HepG2 (cell line): ENCODE measurements around the gene FCER1G. TPM values are rescaled to one million over a fixed set of nuclear protein-coding genes. Genes with fewer than 3 reads are reported as not detected.
A peak's percentile ranks its signal among the peaks of the same experiment; 100 is the strongest.

Experiments
- DNMT3B ChIP-seq: conservative IDR thresholded peaks from 2 replicates; pipeline ENCODE4 v1.6.1; 2016; ENCODE audit warnings: missing biosample characterization, control low read depth
- ERF ChIP-seq: IDR thresholded peaks from 2 replicates; pipeline ENCODE4 v1.6.1; 2018; ENCODE audit warnings: missing biosample characterization, missing genetic modification reagents
- GZF1 ChIP-seq: sonication (generic); formaldehyde crosslinking; IDR thresholded peaks from 2 replicates; pipeline ENCODE4 v1.5.1; 2020; ENCODE audit warnings: mild to moderate bottlenecking, missing genetic modification reagents
- KLF16 ChIP-seq, 2 experiments: sonication (generic) in 1 of 2; formaldehyde crosslinking in 1 of 2; IDR thresholded peaks; 2 replicates each; pipeline versions ENCODE4 v1.6.1 to v1.8.0; 2016 to 2023; ENCODE audit warnings: missing genetic modification reagents in 2 of 2, missing compliant biosample characterization in 1 of 2
- NFE2L2 ChIP-seq: fragments of 150-350 bp; IDR thresholded peaks from 2 replicates; pipeline ENCODE4 v1.6.1; 2014; ENCODE audit warnings: low read length
- RARG ChIP-seq: sonication (generic); formaldehyde crosslinking; IDR thresholded peaks from 2 replicates; pipeline ENCODE4 v1.4.0; 2020; ENCODE audit warnings: low read depth, mild to moderate bottlenecking, missing genetic modification reagents
- SAFB2 ChIP-seq: sonication (generic); formaldehyde crosslinking; IDR thresholded peaks from 2 replicates; pipeline ENCODE4 v1.5.1; 2020; ENCODE audit warnings: missing genetic modification reagents, low read depth, mild to moderate bottlenecking, borderline replicate concordance
- YEATS2 ChIP-seq: sonication (generic); formaldehyde crosslinking; IDR thresholded peaks from 2 replicates; pipeline ENCODE4 v1.4.0; 2020; ENCODE audit warnings: missing genetic modification reagents, borderline replicate concordance
- ZC3H4 ChIP-seq: sonication (generic); formaldehyde crosslinking; IDR thresholded peaks from 2 replicates; pipeline ENCODE4 v1.4.0; 2020; ENCODE audit warnings: missing genetic modification reagents, borderline replicate concordance
- ZNF703 ChIP-seq: sonication (generic); formaldehyde crosslinking; IDR thresholded peaks from 2 replicates; pipeline ENCODE4 v1.5.1; 2020; ENCODE audit warnings: missing genetic modification reagents, mild to moderate bottlenecking, moderate library complexity, borderline replicate concordance
- ZNF891 ChIP-seq: sonication (generic); formaldehyde crosslinking; IDR thresholded peaks from 2 replicates; pipeline ENCODE4 v1.5.0; 2020; ENCODE audit warnings: mild to moderate bottlenecking, missing genetic modification reagents
- polyA plus RNA-seq, 8 experiments: library from polyadenylated mRNA; depleted of rRNA in 3 of 8; stranded (reverse) in 7 of 8; unstranded in 1 of 8; fragments of >200 nt; fragmentation: Illumina TruSeq in 4 of 8; extraction: Trizol in 4 of 8; gene quantifications; 2 replicates each; pipeline versions ENCODE4 v1.2.1 to v1.2.3, GENCODE V29; 2011 to 2016; ENCODE audit warnings: low read depth in 4 of 8, missing spikeins in 1 of 8, mixed read lengths in 1 of 8; ENCODE audit not compliant: insufficient read depth in 1 of 8
- total RNA-seq, 5 experiments: library from RNA; depleted of rRNA; stranded (reverse); fragments of >200 nt; fragmentation: Illumina TruSeq; extraction: Trizol; gene quantifications; 2 replicates each; pipeline ENCODE4 v1.2.3, GENCODE V29; 2016; ENCODE audit warnings: low read depth in 1 of 5
- TF ChIP-seq, protein P1 (sequence below): sonication (generic); formaldehyde crosslinking; IDR thresholded peaks from 2 replicates; pipeline ENCODE4 v1.5.0; 2020; ENCODE audit warnings: missing genetic modification reagents
- TF ChIP-seq, protein P2 (sequence below): sonication (generic); formaldehyde crosslinking; IDR thresholded peaks from 2 replicates; pipeline ENCODE4 v1.4.0; 2020; ENCODE audit warnings: low read depth, missing genetic modification reagents
- TF ChIP-seq, protein P3 (sequence below): sonication (generic); formaldehyde crosslinking; IDR thresholded peaks from 2 replicates; pipeline ENCODE4 v1.5.0; 2020; ENCODE audit warnings: missing genetic modification reagents
- TF ChIP-seq, protein P4 (sequence below): IDR thresholded peaks from 2 replicates; pipeline ENCODE4 v1.6.1; 2018; ENCODE audit warnings: missing genetic modification reagents
- TF ChIP-seq, protein P5 (sequence below): sonication (generic); formaldehyde crosslinking; conservative IDR thresholded peaks from 2 replicates; pipeline ENCODE4 v1.4.0; 2020; ENCODE audit warnings: mild to moderate bottlenecking, missing genetic modification reagents, moderate library complexity
- TF ChIP-seq, protein P6 (sequence below): sonication (generic); formaldehyde crosslinking; IDR thresholded peaks from 2 replicates; pipeline ENCODE4 v1.5.0; 2020; ENCODE audit warnings: mild to moderate bottlenecking, missing genetic modification reagents

Gene FCER1G
- total and polyA plus RNA-seq, 2 of the 13 experiments (the other 11 are each of a cell fraction or from before 2014, with no cell fraction given), result 1.3 to 6.4 TPM

DNA sequence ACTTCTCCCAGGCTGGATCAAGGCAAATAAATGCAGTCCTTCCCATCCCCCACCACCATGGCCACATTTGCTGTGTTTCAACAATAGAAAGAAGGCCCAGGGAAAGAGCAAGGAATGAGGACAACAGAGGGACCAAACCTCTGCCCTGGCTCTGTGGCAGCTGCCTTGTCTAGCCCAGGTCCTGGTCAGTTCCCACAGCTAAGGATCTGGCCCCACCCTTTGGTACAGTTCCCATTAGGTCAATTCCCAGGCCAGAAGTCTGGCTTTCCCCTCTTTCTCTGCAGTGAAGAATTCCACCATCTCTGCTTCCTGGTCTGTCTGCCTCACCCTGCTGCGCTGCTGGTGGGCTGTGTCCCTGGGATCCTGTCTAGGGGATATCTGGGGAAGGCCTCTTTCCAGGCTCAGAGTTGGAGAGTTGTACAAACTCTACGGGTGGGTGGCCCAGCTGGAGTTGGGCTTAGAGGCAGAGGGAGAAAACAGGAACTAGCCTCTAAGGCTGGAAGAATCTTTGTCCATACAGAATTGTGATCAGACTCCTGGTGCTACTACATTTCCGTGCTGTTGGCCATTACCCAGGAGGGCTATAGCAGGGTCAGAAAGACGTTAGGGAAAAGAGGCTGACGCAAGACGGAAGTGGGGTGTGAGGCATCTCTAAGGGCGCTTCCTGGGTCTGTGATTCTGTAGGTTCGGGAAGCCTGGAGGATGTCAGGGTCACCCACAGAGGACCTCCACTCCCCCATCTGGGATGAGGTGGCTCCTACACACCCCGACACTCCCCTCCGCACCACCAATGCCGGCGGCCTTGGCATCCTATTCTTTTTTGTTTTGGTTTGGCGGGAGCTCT, 13.9 kb upstream of the FCER1G start (continued):
- TF ChIP-seq, protein P1, sequence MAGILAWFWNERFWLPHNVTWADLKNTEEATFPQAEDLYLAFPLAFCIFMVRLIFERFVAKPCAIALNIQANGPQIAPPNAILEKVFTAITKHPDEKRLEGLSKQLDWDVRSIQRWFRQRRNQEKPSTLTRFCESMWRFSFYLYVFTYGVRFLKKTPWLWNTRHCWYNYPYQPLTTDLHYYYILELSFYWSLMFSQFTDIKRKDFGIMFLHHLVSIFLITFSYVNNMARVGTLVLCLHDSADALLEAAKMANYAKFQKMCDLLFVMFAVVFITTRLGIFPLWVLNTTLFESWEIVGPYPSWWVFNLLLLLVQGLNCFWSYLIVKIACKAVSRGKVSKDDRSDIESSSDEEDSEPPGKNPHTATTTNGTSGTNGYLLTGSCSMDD (CRISPR knock-in tag), result no peak
- TF ChIP-seq RARG (CRISPR knock-in tag) (no peak), YEATS2 (CRISPR knock-in tag) (no peak), KLF16 (CRISPR knock-in tag; IDR thresholded peaks at IDR 0.05) (no peak), ZC3H4 (CRISPR knock-in tag) (peak; percentile 26; the same call in 1 of the 2 replicates), ERF (CRISPR knock-in tag) (no peak), ZNF891 (CRISPR knock-in tag) (0 out of 2 replicates have a peak, but pooled peaks have one; percentile 14), SAFB2 (no peak), GZF1 (CRISPR knock-in tag) (no peak), ZNF703 (CRISPR knock-in tag) (no peak), DNMT3B (CRISPR knock-in tag) (no peak), NFE2L2 (no peak)
- TF ChIP-seq, protein P2, sequence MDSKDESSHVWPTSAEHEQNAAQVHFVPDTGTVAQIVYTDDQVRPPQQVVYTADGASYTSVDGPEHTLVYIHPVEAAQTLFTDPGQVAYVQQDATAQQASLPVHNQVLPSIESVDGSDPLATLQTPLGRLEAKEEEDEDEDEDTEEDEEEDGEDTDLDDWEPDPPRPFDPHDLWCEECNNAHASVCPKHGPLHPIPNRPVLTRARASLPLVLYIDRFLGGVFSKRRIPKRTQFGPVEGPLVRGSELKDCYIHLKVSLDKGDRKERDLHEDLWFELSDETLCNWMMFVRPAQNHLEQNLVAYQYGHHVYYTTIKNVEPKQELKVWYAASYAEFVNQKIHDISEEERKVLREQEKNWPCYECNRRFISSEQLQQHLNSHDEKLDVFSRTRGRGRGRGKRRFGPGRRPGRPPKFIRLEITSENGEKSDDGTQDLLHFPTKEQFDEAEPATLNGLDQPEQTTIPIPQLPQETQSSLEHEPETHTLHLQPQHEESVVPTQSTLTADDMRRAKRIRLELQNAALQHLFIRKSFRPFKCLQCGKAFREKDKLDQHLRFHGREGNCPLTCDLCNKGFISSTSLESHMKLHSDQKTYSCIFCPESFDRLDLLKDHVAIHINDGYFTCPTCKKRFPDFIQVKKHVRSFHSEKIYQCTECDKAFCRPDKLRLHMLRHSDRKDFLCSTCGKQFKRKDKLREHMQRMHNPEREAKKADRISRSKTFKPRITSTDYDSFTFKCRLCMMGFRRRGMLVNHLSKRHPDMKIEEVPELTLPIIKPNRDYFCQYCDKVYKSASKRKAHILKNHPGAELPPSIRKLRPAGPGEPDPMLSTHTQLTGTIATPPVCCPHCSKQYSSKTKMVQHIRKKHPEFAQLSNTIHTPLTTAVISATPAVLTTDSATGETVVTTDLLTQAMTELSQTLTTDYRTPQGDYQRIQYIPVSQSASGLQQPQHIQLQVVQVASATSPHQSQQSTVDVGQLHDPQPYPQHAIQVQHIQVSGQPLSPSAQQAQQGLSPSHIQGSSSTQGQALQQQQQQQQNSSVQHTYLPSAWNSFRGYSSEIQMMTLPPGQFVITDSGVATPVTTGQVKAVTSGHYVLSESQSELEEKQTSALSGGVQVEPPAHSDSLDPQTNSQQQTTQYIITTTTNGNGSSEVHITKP (CRISPR knock-in tag), result no peak
- TF ChIP-seq, protein P3, sequence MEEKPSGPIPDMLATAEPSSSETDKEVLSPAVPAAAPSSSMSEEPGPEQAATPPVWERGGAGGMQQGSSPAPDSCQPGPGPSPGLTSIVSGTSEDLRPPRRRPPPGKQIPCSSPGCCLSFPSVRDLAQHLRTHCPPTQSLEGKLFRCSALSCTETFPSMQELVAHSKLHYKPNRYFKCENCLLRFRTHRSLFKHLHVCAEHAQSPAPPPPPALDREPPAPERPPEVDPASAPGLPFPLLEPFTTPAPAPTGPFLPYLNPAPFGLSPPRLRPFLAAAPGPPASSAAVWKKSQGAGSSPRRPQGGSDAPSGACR (CRISPR knock-in tag), result no peak
- TF ChIP-seq, protein P4, sequence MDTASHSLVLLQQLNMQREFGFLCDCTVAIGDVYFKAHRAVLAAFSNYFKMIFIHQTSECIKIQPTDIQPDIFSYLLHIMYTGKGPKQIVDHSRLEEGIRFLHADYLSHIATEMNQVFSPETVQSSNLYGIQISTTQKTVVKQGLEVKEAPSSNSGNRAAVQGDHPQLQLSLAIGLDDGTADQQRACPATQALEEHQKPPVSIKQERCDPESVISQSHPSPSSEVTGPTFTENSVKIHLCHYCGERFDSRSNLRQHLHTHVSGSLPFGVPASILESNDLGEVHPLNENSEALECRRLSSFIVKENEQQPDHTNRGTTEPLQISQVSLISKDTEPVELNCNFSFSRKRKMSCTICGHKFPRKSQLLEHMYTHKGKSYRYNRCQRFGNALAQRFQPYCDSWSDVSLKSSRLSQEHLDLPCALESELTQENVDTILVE (CRISPR knock-in tag), result no peak
- TF ChIP-seq, protein P5, sequence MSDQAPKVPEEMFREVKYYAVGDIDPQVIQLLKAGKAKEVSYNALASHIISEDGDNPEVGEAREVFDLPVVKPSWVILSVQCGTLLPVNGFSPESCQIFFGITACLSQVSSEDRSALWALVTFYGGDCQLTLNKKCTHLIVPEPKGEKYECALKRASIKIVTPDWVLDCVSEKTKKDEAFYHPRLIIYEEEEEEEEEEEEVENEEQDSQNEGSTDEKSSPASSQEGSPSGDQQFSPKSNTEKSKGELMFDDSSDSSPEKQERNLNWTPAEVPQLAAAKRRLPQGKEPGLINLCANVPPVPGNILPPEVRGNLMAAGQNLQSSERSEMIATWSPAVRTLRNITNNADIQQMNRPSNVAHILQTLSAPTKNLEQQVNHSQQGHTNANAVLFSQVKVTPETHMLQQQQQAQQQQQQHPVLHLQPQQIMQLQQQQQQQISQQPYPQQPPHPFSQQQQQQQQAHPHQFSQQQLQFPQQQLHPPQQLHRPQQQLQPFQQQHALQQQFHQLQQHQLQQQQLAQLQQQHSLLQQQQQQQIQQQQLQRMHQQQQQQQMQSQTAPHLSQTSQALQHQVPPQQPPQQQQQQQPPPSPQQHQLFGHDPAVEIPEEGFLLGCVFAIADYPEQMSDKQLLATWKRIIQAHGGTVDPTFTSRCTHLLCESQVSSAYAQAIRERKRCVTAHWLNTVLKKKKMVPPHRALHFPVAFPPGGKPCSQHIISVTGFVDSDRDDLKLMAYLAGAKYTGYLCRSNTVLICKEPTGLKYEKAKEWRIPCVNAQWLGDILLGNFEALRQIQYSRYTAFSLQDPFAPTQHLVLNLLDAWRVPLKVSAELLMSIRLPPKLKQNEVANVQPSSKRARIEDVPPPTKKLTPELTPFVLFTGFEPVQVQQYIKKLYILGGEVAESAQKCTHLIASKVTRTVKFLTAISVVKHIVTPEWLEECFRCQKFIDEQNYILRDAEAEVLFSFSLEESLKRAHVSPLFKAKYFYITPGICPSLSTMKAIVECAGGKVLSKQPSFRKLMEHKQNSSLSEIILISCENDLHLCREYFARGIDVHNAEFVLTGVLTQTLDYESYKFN (CRISPR knock-in tag), result 0 out of 2 replicates have a peak, but pooled peaks have one; percentile 21
- TF ChIP-seq, protein P6, sequence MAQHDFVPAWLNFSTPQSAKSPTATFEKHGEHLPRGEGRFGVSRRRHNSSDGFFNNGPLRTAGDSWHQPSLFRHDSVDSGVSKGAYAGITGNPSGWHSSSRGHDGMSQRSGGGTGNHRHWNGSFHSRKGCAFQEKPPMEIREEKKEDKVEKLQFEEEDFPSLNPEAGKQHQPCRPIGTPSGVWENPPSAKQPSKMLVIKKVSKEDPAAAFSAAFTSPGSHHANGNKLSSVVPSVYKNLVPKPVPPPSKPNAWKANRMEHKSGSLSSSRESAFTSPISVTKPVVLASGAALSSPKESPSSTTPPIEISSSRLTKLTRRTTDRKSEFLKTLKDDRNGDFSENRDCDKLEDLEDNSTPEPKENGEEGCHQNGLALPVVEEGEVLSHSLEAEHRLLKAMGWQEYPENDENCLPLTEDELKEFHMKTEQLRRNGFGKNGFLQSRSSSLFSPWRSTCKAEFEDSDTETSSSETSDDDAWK (CRISPR knock-in tag), result no peak
